Motor neuron (in vitro differentiated cells): ENCODE measurements around the gene SLC6A6. TPM values are rescaled to one million over a fixed set of nuclear protein-coding genes. Genes with fewer than 3 reads are reported as not detected.

Experiments used
- ATAC-seq, 8 experiments: fragments of 200-7000 bp; cut with Tn5 transposase; replicated peaks in 6 of 8; 2 replicates each; pipeline ENCODE4 v1.8.0; 2021; ENCODE audit warnings: mild to moderate bottlenecking in 8 of 8, moderate library complexity in 8 of 8
- H3K27ac ChIP-seq, 2 donors: fragments of 250-450 bp; sonication (Bioruptor Pico); 2 replicates each; pipeline ENCODE4 v1.9.0; 2021; ENCODE audit warnings: antibody characterized with exemption in 2 of 2, mild to moderate bottlenecking in 2 of 2, moderate library complexity in 1 of 2
- H3K4me1 ChIP-seq, 2 donors: fragments of 250-450 bp; sonication (Bioruptor Pico); replicated peaks in 1 of 2; 2 replicates each; pipeline ENCODE4 v1.6.1; 2021; ENCODE audit warnings: antibody characterized with exemption in 2 of 2, mild to moderate bottlenecking in 2 of 2, moderate library complexity in 1 of 2
- H3K4me3 ChIP-seq, 5 donors: fragments of 250-450 bp; sonication (Bioruptor Pico); 2 replicates each; pipeline ENCODE4 v1.9.0; 2021; ENCODE audit warnings: antibody characterized with exemption in 5 of 5, mild to moderate bottlenecking in 5 of 5, moderate library complexity in 4 of 5
- WGBS, 10 experiments: fragments of 450-650 bp; shearing (Covaris generic); methylation state at CpG; one replicate each; pipeline ENCODE4 v1.0.0; 2022; 5-methylcytosine and 5-hydroxymethylcytosine counted together
- in situ Hi-C, 9 experiments: fragments of 400-800 bp; cut with MboI; loops; one replicate each; pipeline ENCODE4 v1.15.0; 2021; ENCODE audit warnings: low sequenced_read_pairs in 9 of 9, low pct_unique_long_range_greater_than_20kb in 2 of 9; ENCODE audit not compliant: unreplicated experiment in 9 of 9
- total RNA-seq, 8 experiments: library from RNA; unstranded; fragments of 300-600 nt; gene quantifications; 2 replicates each; pipeline versions ENCODE4 v1.2.3 to v1.2.4, GENCODE V29; 2022

Gene SLC6A6
- total RNA-seq, 8 experiments from 2014 or later: 5.6 to 53.5 (median 8.3) TPM

GRCh38 chr3:14518893-14519292 is 116.5 kb downstream of the SLC6A6 start:
- 40 to 100% (median 93%) methylated on average over 1 to 4 of the region's 11 CpGs; no CpG with 5 or more reads in 3 of the 10 experiments for WGBS, 10 experiments
- in situ Hi-C loops: loop anchor here in 4 of 9 experiments (25.0 kb wide), 2 partner anchors 368 to 393 kb away; no protein-coding TSS in a partner anchor
- Histone ChIP-seq H3K27ac (no peak overlapping the region), H3K4me1 (no peaks in the 10 kb centered on the region), H3K4me3 (no peak overlapping the region)
- ATAC-seq: no peak

GRCh38 chr3:14519406-14519805 is 117.0 kb downstream of the SLC6A6 start:
- no peak overlapping the region for H3K27ac ChIP-seq
- in situ Hi-C loops: loop anchor here in 4 of 9 experiments (25.0 kb wide), 2 partner anchors 368 to 393 kb away; no protein-coding TSS in a partner anchor
- ATAC-seq: no peak
- no CpG with 5 or more reads among the region's 1 CpG for WGBS, 10 experiments
- H3K4me1 ChIP-seq: no peaks in the 10 kb centered on the region
- H3K4me3 ChIP-seq: no peak overlapping the region

DNA sequence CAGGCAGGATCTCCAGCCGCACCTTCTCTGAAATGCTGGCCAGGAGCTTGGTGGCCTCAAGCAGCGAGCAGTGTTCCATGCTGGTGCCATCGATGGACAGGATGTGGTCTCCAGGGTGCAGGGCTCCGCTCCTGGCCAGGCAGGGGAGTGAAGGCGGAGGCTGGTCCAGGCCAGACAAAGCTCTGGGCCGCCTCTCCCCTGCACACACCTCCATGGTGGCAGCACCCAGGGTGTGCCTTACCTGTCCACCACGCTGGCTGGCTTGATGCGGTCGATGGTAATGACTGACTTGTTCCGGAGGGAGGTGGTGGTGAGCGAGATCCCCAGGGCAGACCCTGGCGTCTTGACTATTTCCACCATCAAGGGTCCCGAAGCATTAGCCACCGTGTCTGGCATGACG is 117.7 kb downstream of the SLC6A6 start:
- WGBS, 10 experiments: 78 to 100% (median 100%) methylated on average over 1 to 12 of the region's 15 CpGs; no CpG with 5 or more reads in 6 of the 10 experiments
- no peaks in the 10 kb centered on the region for H3K4me1 ChIP-seq
- no peak for ATAC-seq
- no peak overlapping the region for H3K4me3 ChIP-seq
- no peak overlapping the region for H3K27ac ChIP-seq
- in situ Hi-C loops: loop anchor here in 4 of 9 experiments (25.0 kb wide), 2 partner anchors 367 to 392 kb away; no protein-coding TSS in a partner anchor

DNA sequence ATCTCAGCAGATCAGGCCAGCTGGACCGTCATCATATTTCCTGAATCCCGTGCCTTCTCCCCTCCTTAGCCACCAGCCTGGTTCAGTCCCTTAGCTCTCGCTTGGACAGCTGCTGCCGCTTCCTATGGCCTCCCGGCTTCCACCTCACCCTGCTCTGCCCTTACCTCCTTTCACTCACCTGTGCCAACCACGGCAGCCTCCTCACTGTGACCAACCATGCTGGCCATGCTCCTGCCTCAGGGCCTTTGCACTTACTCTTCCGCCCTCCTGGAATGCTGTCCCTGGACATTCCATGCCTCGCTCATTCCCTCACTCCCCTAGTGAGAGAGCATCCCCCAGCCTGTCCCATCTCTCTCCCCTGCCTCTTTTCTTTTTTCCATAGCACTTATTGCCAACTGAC is 118.6 kb downstream of the SLC6A6 start:
- Histone ChIP-seq H3K4me3 (no peak overlapping the region), H3K4me1 (no peaks in the 10 kb centered on the region), H3K27ac (no peak overlapping the region)
- in situ Hi-C loops: loop anchor here in 4 of 9 experiments (25.0 kb wide), 2 partner anchors 366 to 391 kb away; no protein-coding TSS in a partner anchor
- no peak for ATAC-seq
- 53 to 100% (median 92%) methylated on average over 3 to 7 of the region's 8 CpGs; no CpG with 5 or more reads in 4 of the 10 experiments for WGBS, 10 experiments

DNA sequence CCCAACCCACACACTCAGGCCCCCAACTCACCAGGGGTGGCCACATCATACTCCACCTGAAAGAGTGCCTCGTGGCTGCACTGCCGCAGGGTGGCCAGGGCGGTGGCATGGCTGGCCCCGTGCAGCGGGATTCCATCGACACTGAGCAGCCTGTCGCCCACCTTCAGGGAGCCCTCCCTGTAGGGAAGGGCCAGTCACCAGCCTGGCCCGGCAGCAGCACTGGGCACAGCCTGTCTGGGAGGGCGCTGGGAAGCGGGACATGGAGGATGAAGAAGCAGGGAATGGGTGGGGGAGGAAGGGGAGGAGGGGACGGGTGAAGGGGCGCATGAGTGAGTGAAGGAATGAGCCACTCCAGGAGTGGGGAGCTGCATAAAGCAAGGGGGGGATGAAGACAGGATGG is 119.2 kb downstream of the SLC6A6 start:
- Histone ChIP-seq H3K27ac (no peak overlapping the region), H3K4me1 (no peaks in the 10 kb centered on the region), H3K4me3 (no peak overlapping the region)
- in situ Hi-C loops: loop anchor here in 4 of 9 experiments (25.0 kb wide), 2 partner anchors 366 to 391 kb away; no protein-coding TSS in a partner anchor
- no peak for ATAC-seq
- WGBS, 10 experiments: no CpG with 5 or more reads among the region's 12 CpGs

GRCh38 chr3:14522129-14522691 is 119.8 kb downstream of the SLC6A6 start:
- H3K27ac ChIP-seq: no peak overlapping the region
- no peak for ATAC-seq
- in situ Hi-C loops: loop anchor here in 4 of 9 experiments (25.0 kb wide), 2 partner anchors 365 to 390 kb away; no protein-coding TSS in a partner anchor
- no peak overlapping the region for H3K4me3 ChIP-seq
- H3K4me1 ChIP-seq: no peaks in the 10 kb centered on the region
- 87 to 100% (median 90%) methylated on average over 2 to 6 of the region's 16 CpGs; no CpG with 5 or more reads in 4 of the 10 experiments for WGBS, 10 experiments

DNA sequence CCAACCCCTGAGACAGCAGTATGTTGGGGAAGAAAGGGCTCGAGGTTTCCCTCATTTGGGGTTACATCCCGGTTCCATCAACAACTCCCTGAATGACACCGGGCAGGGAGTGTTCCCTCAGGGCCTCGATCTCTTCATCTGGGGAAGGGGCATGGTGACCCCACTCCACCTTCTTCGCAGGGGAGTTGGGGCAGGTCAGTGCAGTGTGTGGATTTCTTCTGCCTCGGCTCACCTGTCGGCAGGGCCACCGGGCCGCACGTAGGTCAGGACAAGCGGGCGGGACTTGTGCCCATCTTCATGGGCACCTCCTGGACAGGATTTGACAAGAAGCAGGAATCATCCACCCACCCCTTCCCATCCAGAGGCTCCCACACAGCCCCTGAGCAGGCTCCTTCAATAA is 120.4 kb downstream of the SLC6A6 start:
- no peak overlapping the region for H3K4me3 ChIP-seq
- in situ Hi-C loops: loop anchor here in 4 of 9 experiments (25.0 kb wide), 2 partner anchors 365 to 390 kb away; no protein-coding TSS in a partner anchor
- H3K27ac ChIP-seq: no peak overlapping the region
- ATAC-seq: no peak
- no CpG with 5 or more reads among the region's 12 CpGs for WGBS, 10 experiments
- no peaks in the 10 kb centered on the region for H3K4me1 ChIP-seq

- Histone ChIP-seq H3K4me3 (no peak overlapping the region), H3K27ac (no peak overlapping the region), H3K4me1 (no peaks in the 10 kb centered on the region)
- ATAC-seq: peak in 3 of 8 experiments; percentile 54 to 64 (median 59)
- WGBS, 10 experiments: 30 to 81% (median 55%) methylated on average over 1 to 7 of the region's 7 CpGs; no CpG with 5 or more reads in 4 of the 10 experiments
- in situ Hi-C loops: loop anchor here in 4 of 9 experiments (25.0 kb wide), 2 partner anchors 364 to 389 kb away; no protein-coding TSS in a partner anchor
Observed at GRCh38 chr3:14523792-14524191, 121.4 kb downstream of the SLC6A6 start.

DNA sequence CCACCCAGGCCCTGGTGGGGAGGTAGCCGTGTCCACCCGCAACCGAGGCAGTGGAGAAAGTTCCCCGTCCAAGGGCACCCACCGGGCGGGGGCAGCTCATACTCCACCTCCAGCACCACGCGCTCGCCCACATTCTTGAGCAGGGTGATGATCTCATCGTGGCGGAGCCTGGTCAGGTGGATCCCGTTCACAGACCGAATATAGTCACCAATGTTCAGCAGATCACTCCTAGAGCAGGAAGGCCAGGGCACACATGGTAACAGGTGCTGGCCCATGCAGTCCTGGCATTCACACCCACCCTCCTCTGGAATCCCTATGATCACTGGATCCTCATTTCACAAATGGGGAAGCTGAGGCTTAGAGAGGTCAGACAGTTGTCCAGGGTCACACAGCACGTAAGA is 121.9 kb downstream of the SLC6A6 start:
- peak in 3 of 8 experiments; percentile 17 to 55 (median 41) for ATAC-seq
- Histone ChIP-seq H3K4me1 (no peaks in the 10 kb centered on the region), H3K27ac (no peak overlapping the region), H3K4me3 (no peak overlapping the region)
- WGBS, 10 experiments: 13 to 100% (median 96%) methylated on average over 1 to 6 of the region's 14 CpGs; no CpG with 5 or more reads in 6 of the 10 experiments
- in situ Hi-C loops: loop anchor here in 4 of 9 experiments (25.0 kb wide), 2 partner anchors 363 to 388 kb away; no protein-coding TSS in a partner anchor

- in situ Hi-C loops: loop anchor here in 4 of 9 experiments (25.0 kb wide), 2 partner anchors 362 to 387 kb away; no protein-coding TSS in a partner anchor
Observed at GRCh38 chr3:14524920-14525660, 122.7 kb downstream of the SLC6A6 start.

GRCh38 chr3:14525685-14526631 is 123.6 kb downstream of the SLC6A6 start:
- Histone ChIP-seq H3K4me1 (no peaks in the 10 kb centered on the region), H3K4me3 (no peak overlapping the region), H3K27ac (no peak overlapping the region)
- in situ Hi-C loops: no loop called here
- ATAC-seq: peak in 2 of 8 experiments; percentile 52 to 54
- 0 to 100% (median 60%) methylated on average over 1 to 17 of the region's 17 CpGs; no CpG with 5 or more reads in 1 of the 10 experiments for WGBS, 10 experiments

More at GRCh38 chr3:14524920-14525660, 122.7 kb downstream of the SLC6A6 start:
- ATAC-seq: no peak
- H3K27ac ChIP-seq: no peak overlapping the region
- H3K4me1 ChIP-seq: no peaks in the 10 kb centered on the region
- H3K4me3 ChIP-seq: no peak overlapping the region
- WGBS, 10 experiments: 0 to 100% (median 94%) methylated on average over 1 to 3 of the region's 9 CpGs; no CpG with 5 or more reads in 3 of the 10 experiments

DNA sequence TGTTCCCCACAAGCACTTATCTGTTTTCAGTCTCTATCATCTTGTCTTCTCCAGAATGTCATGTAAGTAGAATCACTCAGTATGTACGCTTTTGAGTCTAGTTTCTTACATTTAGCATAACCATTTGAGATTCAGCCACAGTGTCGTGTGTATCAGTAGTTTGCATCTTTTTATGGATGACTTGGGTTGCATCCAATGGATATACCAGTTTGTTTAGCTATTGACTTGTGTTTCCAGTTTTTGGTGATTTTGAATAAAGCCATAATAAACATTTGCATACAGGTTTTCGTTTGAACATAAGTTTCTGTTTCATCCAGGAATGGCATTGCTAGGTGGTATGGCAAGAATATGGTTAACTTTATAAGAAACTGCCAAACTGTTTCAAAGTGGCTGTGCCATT is 125.7 kb downstream of the SLC6A6 start:
- no peak for ATAC-seq
- WGBS, 10 experiments: 21 to 90% (median 66%) methylated on average over 2 to 3 of the region's 3 CpGs; no CpG with 5 or more reads in 4 of the 10 experiments
- Histone ChIP-seq H3K4me1 (peaks cover 7 to 8% of the 10 kb centered on the region in 2 donors), H3K4me3 (no peak overlapping the region), H3K27ac (no peak overlapping the region)
- in situ Hi-C loops: no loop called here
